ENCODE results near the gene PIF1.

The PIF1 gene

DNA sequence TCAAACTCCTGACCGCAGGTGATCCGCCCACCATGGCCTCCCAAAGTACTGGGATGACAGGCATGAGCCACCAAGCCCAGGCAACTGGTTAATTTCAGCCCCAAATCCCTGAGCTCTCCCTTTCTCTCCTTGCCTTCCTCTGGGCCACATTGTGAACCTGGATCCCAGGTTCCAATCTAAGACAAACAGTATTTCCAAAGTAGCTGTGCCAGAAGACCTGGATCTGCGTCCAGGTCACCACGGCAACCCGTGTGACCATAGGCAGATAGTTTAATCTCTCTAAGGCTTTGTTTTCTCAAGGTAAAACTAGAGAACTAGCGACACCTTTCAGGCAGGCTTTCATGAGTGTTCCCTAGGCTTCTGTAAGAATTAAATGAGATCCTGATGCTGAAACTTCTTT lies 44.1 kb downstream of the PIF1 start:
- no peaks in the 10 kb centered on the region for H3K9me3 ChIP-seq (ENCODE audit: control insufficient read depth, low read length)
- H3K27me3 ChIP-seq (replicated peaks; ENCODE audit: control insufficient read depth, insufficient read depth, low read length) = peaks cover 10% of the 10 kb centered on the region
- H3K36me3 ChIP-seq (ENCODE audit: control insufficient read depth, insufficient read depth, low read length, severe bottlenecking) = no peaks in the 10 kb centered on the region
- H3K4me1 ChIP-seq (ENCODE audit: control insufficient read depth, insufficient read depth, low read length) = peaks cover 10% of the 10 kb centered on the region
- H3K9ac ChIP-seq (ENCODE audit: low read length) = no peak overlapping the region
- H3K4me3 ChIP-seq (ENCODE audit: low read length) = no peak overlapping the region
- no peak for DNase-seq (ENCODE audit: low read depth)

DNA sequence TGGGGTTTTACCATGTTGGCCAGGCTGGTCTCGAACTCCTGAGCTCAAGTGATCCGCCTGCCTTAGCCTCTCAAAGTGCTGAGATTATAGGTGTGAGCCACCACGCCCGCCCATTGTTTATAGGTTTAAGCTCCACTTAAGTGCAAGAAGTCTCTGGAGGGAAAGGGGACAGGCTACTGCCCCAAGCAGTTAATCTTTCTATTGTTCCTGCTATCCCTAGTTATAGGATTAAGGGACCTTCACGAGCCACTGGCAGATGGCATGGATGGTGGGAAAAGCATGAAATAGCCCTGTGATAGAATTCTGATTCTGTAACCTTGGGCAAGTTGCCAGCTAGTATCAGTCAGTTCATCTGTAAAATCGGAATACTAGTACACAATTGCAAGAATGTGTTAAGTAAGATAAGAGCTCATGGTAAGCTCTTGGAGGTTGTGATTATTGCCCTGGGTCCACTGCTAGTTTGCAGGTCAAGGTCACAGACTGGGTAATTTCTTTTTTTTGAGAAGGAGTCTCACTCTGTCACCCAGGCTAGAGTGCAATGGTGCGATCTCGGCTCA lies 44.8 kb downstream of the PIF1 start:
- H3K9me3 ChIP-seq (ENCODE audit: control insufficient read depth, low read length) = no peaks in the 10 kb centered on the region
- no peaks in the 10 kb centered on the region for H3K36me3 ChIP-seq (ENCODE audit: control insufficient read depth, insufficient read depth, low read length, severe bottlenecking)
- peaks cover 10% of the 10 kb centered on the region for H3K4me1 ChIP-seq (ENCODE audit: control insufficient read depth, insufficient read depth, low read length)
- no peak overlapping the region for H3K4me3 ChIP-seq (ENCODE audit: low read length)
- peaks cover 10% of the 10 kb centered on the region for H3K27me3 ChIP-seq (replicated peaks; ENCODE audit: control insufficient read depth, insufficient read depth, low read length)
- no peak for DNase-seq (ENCODE audit: low read depth)
- H3K9ac ChIP-seq (ENCODE audit: low read length) = no peak overlapping the region

DNA sequence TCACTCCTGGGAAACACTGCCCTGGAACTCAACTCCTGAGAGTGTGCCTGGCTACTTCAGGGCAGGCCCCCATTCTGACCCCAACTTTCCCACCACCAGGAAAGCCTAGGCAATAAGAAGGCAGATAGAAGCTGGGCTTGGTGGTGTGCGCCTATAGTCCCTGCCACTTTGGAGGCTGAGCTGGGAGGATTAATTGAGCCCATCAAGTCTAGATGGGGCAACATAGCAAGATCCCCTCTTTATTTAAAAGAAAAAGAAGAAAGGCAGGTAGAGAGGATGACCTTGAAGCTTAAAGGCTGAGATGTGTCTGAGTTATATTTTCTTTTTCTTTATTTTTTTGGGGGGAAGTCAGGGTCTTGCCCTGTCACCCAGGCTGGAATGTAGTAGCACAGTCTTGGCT lies 45.8 kb downstream of the PIF1 start:
- Histone ChIP-seq H3K4me3 (ENCODE audit: low read length) (no peak overlapping the region), H3K36me3 (ENCODE audit: control insufficient read depth, insufficient read depth, low read length, severe bottlenecking) (no peaks in the 10 kb centered on the region), H3K27me3 (replicated peaks; ENCODE audit: control insufficient read depth, insufficient read depth, low read length) (peaks cover 10% of the 10 kb centered on the region), H3K4me1 (ENCODE audit: control insufficient read depth, insufficient read depth, low read length) (peaks cover 10% of the 10 kb centered on the region), H3K9ac (ENCODE audit: low read length) (no peak overlapping the region), H3K9me3 (ENCODE audit: control insufficient read depth, low read length) (no peaks in the 10 kb centered on the region)
- DNase-seq (ENCODE audit: low read depth) = no peak

DNA sequence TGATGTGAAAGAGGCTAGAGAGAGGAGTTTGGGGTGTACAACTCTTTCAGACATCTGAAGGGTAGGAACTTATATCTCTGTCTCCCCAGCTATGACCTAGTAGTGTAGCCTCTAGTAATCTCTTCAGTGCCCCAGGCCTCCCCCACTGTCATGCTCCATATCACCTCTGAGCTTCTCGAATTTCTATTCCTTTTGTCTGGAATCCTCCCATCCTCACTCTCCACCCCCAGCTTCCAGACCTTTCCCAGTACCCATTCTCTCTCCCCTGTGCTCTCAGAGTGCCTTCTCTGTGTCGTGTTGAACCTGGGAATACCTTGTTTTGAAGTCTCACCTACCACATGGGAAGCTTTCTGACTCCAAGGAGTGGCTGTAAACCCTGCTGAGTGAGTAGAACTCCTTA lies 46.4 kb downstream of the PIF1 start:
- no peaks in the 10 kb centered on the region for H3K9me3 ChIP-seq (ENCODE audit: control insufficient read depth, low read length)
- H3K4me1 ChIP-seq (ENCODE audit: control insufficient read depth, insufficient read depth, low read length) = peaks cover 10% of the 10 kb centered on the region
- no peak for DNase-seq (ENCODE audit: low read depth)
- H3K9ac ChIP-seq (ENCODE audit: low read length) = no peak overlapping the region
- H3K36me3 ChIP-seq (ENCODE audit: control insufficient read depth, insufficient read depth, low read length, severe bottlenecking) = no peaks in the 10 kb centered on the region
- no peak overlapping the region for H3K4me3 ChIP-seq (ENCODE audit: low read length)
- H3K27me3 ChIP-seq (replicated peaks; ENCODE audit: control insufficient read depth, insufficient read depth, low read length) = peaks cover 15% of the 10 kb centered on the region

DNA sequence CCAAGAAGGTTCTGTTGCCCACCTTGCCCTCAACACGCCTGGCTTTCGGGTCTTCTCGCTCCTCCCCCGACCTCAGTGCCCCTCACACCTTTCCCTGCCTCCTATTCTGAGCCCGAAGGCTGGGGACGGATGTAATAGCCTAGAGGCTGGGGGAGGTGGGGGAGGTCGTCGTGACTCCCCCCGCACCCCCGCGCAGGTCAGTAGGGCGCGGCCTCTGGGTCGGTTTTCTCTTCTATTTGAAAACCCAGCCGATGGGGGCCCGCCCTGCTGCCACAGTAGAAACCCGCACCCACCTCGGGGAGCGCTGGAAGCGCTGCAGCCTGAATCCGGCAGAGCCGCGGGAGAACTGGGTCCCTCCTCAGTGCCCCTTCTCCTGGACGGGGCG lies 49.1 kb downstream of the PIF1 start:
- peak overlapping the region; percentile 69 for H3K4me3 ChIP-seq (ENCODE audit: low read length)
- H3K9me3 ChIP-seq (ENCODE audit: control insufficient read depth, low read length) = no peaks in the 10 kb centered on the region
- peaks cover 20% of the 10 kb centered on the region for H3K27me3 ChIP-seq (replicated peaks; ENCODE audit: control insufficient read depth, insufficient read depth, low read length)
- no peaks in the 10 kb centered on the region for H3K4me1 ChIP-seq (ENCODE audit: control insufficient read depth, insufficient read depth, low read length)
- no peak overlapping the region for H3K9ac ChIP-seq (ENCODE audit: low read length)
- no peaks in the 10 kb centered on the region for H3K36me3 ChIP-seq (ENCODE audit: control insufficient read depth, insufficient read depth, low read length, severe bottlenecking)
- DNase-seq (ENCODE audit: low read depth) = no peak

DNA sequence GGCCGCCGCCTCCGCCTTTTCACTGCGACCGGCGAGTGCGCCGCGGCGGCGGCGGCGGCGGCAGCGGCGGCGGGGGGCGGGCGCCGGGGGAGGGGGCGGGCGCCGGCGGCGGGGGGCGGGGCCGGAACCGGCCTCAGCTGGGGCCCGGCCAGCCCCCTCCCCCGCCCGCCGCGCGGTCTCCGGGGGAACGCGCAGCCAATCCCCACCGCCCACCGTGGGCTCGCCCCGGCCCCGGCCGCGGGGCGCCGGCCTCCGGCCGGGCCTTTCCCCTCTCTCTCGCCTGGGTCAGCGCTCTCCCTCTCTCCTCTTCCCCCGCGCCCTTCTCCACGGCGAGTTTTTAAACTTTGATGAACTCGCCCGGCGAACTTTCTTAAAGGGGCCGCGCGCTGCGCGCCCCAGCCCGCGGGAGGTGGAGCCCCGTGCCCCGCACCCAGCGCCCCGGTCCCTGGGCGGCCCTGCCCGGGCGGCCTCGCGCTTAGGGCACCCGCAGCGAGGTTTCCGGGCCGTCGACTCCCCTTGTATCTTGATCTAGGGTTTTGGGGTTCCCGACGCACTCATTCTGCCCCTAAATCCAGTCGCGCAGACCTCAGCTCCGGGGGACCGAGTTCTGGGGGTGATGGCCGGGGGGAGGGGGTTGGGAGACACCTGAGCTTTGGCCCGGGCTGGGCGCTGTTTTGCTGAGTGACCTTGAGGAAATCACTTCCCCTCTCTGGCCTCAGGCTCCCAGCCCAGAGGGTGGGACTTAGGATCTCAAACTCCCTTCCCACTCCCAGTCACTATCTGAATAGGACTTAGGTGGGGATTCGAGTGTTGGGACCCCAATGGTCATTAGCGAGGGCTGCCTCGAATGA lies 49.7 kb downstream of the PIF1 start, which contains the start of gene RBPMS2:
Gene RBPMS2 (minus strand): TSS at position 39 of the 851 bp plus-strand sequence. CDS start 270 bp downstream, outside the sequence.
- no peaks in the 10 kb centered on the region for H3K36me3 ChIP-seq (ENCODE audit: control insufficient read depth, insufficient read depth, low read length, severe bottlenecking)
- H3K9ac ChIP-seq (ENCODE audit: low read length) = no peak within 1 kb of the TSS
- H3K9me3 ChIP-seq (ENCODE audit: control insufficient read depth, low read length) = no peaks in the 10 kb centered on the region
- H3K4me1 ChIP-seq (ENCODE audit: control insufficient read depth, insufficient read depth, low read length) = no peaks in the 10 kb centered on the region
- H3K27me3 ChIP-seq (replicated peaks; ENCODE audit: control insufficient read depth, insufficient read depth, low read length) = peaks cover 19% of the 10 kb centered on the region
- H3K4me3 ChIP-seq (ENCODE audit: low read length) = peak within 1 kb of the TSS; percentile 69
- peak; percentile 55 for DNase-seq (ENCODE audit: low read depth)

DNA sequence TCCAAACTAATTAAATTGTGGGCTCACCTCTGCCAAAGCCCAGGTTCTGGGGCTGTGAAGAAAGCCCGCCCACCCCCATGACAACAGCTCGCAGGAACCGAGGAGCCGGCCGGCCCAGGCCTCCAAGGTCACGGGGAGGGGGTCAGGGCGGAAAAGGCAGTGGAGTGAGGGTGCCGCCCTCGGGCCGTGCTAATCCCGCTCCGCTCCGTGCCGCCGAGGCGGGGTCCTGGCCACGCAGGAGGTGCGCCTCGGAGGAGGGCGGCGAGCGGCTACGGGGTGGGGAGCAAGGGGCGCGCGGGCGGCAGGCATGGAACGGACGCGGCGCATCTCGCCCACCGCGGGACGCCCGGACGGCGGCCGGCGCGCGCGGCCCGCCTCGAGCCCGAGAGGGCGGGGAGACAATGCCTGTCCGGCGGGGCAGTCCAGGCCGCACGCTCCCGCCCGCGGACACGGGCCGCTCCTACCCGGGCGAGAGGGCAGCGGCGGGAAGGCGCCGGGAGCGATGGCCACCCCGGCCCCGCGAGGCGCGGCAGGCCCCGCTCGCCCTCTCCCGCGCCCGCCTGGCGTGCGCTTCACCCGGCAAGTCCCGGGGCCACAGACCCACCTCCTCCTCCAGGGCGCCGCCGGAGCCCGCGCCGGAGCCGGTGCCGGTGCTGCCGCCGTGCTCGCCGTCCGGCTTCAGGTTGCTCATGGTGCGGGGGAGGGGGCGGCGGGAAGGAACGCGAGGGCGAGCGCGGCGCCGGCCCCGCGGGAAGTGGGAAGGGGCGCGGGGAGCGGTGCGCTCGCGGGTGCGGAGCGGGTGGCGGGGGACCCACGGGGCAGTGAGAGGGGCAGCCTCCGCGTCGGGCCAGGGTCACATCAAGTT lies 50.6 kb downstream of the PIF1 start:
- Histone ChIP-seq H3K27me3 (replicated peaks; ENCODE audit: control insufficient read depth, insufficient read depth, low read length) (peaks cover 18% of the 10 kb centered on the region), H3K36me3 (ENCODE audit: control insufficient read depth, insufficient read depth, low read length, severe bottlenecking) (no peaks in the 10 kb centered on the region), H3K9ac (ENCODE audit: low read length) (no peak overlapping the region), H3K4me3 (ENCODE audit: low read length) (peak overlapping the region; percentile 64), H3K9me3 (ENCODE audit: control insufficient read depth, low read length) (no peaks in the 10 kb centered on the region), H3K4me1 (ENCODE audit: control insufficient read depth, insufficient read depth, low read length) (no peaks in the 10 kb centered on the region)
- DNase-seq (ENCODE audit: low read depth) = peak; percentile 58

DNA sequence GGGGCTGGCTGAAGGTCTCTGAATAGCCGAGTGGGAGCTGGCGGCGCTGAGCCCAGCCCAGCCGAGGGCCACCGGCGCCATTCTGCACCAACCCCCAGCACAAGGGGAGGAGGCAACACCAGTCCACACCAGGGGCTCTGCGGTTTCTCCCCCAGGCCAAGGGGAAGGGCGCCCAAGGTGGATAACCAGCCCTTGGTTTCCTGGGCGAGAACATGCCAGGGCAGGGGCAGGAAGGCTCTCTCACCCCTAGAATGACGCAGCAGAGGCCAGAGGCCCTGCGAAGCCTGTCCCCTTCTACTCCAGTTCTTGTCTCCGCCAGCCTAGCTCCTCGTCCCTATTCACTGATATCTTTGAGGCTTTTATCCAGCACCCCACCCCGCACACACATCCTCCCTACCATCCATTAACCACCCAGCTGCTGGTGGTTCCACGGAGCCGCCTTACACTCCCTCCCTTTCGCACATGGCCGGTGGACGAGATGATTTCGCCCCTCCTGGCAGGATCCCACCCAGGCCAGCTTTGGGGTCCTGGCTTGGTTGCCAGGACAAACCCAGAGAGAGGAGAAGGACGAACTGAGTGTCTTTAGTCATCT lies 51.3 kb downstream of the PIF1 start:
- Histone ChIP-seq H3K9ac (ENCODE audit: low read length) (no peak overlapping the region), H3K4me1 (ENCODE audit: control insufficient read depth, insufficient read depth, low read length) (no peaks in the 10 kb centered on the region), H3K9me3 (ENCODE audit: control insufficient read depth, low read length) (no peaks in the 10 kb centered on the region), H3K27me3 (replicated peaks; ENCODE audit: control insufficient read depth, insufficient read depth, low read length) (peaks cover 17% of the 10 kb centered on the region), H3K36me3 (ENCODE audit: control insufficient read depth, insufficient read depth, low read length, severe bottlenecking) (no peaks in the 10 kb centered on the region), H3K4me3 (ENCODE audit: low read length) (no peak overlapping the region)
- DNase-seq (ENCODE audit: low read depth) = no peak

DNA sequence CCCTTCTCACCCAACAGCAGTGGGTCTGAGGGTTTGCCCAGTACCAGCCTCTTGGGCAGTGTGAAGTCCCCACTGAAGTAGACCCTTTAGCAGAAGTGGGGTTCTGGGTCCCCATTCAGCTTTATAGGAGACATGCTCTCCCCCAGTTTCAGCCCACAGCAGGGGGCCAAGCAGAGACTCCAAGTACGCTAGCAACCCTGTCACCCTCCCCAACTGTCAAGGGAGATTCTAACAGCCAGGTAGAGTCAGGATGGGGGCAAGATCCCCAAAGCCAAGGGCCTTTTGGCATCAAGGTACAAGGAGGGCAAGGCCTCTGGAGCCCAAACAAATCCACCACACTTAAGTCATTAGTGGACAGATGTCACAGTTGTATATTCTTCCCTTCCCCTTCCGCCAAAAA lies 51.8 kb downstream of the PIF1 start:
- H3K36me3 ChIP-seq (ENCODE audit: control insufficient read depth, insufficient read depth, low read length, severe bottlenecking) = no peaks in the 10 kb centered on the region
- no peaks in the 10 kb centered on the region for H3K4me1 ChIP-seq (ENCODE audit: control insufficient read depth, insufficient read depth, low read length)
- H3K27me3 ChIP-seq (replicated peaks; ENCODE audit: control insufficient read depth, insufficient read depth, low read length) = peaks cover 12% of the 10 kb centered on the region
- H3K9ac ChIP-seq (ENCODE audit: low read length) = no peak overlapping the region
- DNase-seq (ENCODE audit: low read depth) = no peak
- no peak overlapping the region for H3K4me3 ChIP-seq (ENCODE audit: low read length)
- no peaks in the 10 kb centered on the region for H3K9me3 ChIP-seq (ENCODE audit: control insufficient read depth, low read length)

DNA sequence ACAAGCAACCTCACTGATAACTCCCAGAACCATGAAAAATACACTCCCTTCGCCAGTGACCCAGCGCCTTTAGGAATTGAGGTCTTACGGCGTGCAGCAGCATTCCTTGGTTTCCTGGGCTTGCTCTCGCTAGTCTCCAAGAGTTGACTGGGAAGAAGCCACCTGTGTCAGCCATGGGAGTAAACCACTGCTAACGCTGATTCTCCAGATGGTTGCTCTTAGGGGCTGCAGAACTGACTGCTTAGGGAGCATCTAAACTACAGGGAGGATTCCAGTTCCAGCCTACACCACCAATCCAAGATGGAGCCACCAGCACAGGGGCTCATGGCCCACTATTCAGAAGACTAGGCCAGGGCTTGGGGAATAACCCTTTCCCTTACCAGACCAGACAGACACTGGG lies 52.5 kb downstream of the PIF1 start:
- Histone ChIP-seq H3K4me3 (ENCODE audit: low read length) (no peak overlapping the region), H3K9me3 (ENCODE audit: control insufficient read depth, low read length) (no peaks in the 10 kb centered on the region), H3K27me3 (replicated peaks; ENCODE audit: control insufficient read depth, insufficient read depth, low read length) (peaks cover 11% of the 10 kb centered on the region)

DNA sequence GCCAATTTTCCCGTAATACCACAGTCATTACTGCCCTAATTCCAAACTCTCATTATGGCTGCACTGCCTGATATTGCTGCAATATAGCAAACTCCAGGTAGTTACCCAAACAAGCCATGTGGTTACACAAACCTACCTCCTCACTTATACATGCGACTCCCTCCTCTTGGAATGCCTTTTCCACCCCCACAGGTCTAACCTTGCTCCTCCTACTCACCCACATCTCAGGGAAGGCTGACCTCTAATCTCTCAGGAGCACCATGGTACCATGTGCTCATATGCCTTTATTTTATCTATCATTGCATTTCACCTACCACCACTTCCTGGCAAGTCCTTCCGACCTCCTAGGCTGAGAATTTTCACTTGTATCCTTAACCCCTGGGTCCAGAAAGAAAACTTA lies 53.0 kb downstream of the PIF1 start:
- no peak overlapping the region for H3K4me3 ChIP-seq (ENCODE audit: low read length)
- DNase-seq (ENCODE audit: low read depth) = no peak

More for the DNA sequence above, 52.5 kb downstream of the PIF1 start:
- Histone ChIP-seq H3K9ac (ENCODE audit: low read length) (no peak overlapping the region), H3K36me3 (ENCODE audit: control insufficient read depth, insufficient read depth, low read length, severe bottlenecking) (no peaks in the 10 kb centered on the region), H3K4me1 (ENCODE audit: control insufficient read depth, insufficient read depth, low read length) (no peaks in the 10 kb centered on the region)
- no peak for DNase-seq (ENCODE audit: low read depth)

More for the DNA sequence above, 53.0 kb downstream of the PIF1 start:
- Histone ChIP-seq H3K36me3 (ENCODE audit: control insufficient read depth, insufficient read depth, low read length, severe bottlenecking) (no peaks in the 10 kb centered on the region), H3K9me3 (ENCODE audit: control insufficient read depth, low read length) (no peaks in the 10 kb centered on the region), H3K27me3 (replicated peaks; ENCODE audit: control insufficient read depth, insufficient read depth, low read length) (peaks cover 11% of the 10 kb centered on the region), H3K4me1 (ENCODE audit: control insufficient read depth, insufficient read depth, low read length) (no peaks in the 10 kb centered on the region), H3K9ac (ENCODE audit: low read length) (no peak overlapping the region)

Measured in adipocyte (in vitro differentiated cells).